GM12878 (cell line): ENCODE measurements around the gene RGS11. TPM values are rescaled to one million over a fixed set of nuclear protein-coding genes. Genes with fewer than 3 reads are reported as not detected.

Source experiments
- ATAC-seq: fragments of 200-7000 bp; cut with Tn5 transposase; 3 replicates; pipeline ENCODE4 v1.9.1; 2020; ENCODE audit warnings: mild to moderate bottlenecking, moderate library complexity
- BruUV-seq: library from RNA; stranded (reverse); fragments of 400-500 nt; replicated peaks from 2 replicates; lab custom pipeline; 2021; lab: Mats Ljungman, UMichigan
- CTCF ChIA-PET: fragments of 300-600 bp; sonication (Branson Sonifier 250); formaldehyde crosslinking; extraction: SDS; loops from one replicate; lab custom pipeline; 2021; ENCODE audit warnings: inconsistent platforms; lab: Yijun Ruan, JAX
- POLR2A ChIA-PET: fragments of 350-600 bp; formaldehyde crosslinking; extraction: SDS; loops from one replicate; lab custom pipeline; 2021; ENCODE audit warnings: inconsistent platforms; lab: Charles Lee
- RAD21 ChIA-PET: fragments of 300-600 bp; sonication (Branson Sonifier 250); formaldehyde crosslinking; loops from one replicate; lab custom pipeline; 2023; ENCODE audit warnings: antibody characterized with exemption; ENCODE audit not compliant: unreplicated experiment; lab: Charles Lee
- SMC1A ChIA-PET: fragments of 300-600 bp; sonication (Branson Sonifier 250); formaldehyde crosslinking; loops from one replicate; lab custom pipeline; 2023; ENCODE audit not compliant: unreplicated experiment, uncharacterized antibody; lab: Charles Lee
- DNase-seq: peaks from one replicate; pipeline ENCODE4 v3.0.0-alpha.2; 2011; ENCODE audit warnings: low read depth, low spot score
- FAIRE-seq: peaks from 3 replicates; lab custom pipeline; 2011; peaks lifted over from hg19 to GRCh38; lab: Jason Lieb, UNC
- H2AFZ ChIP-seq: 2 replicates; pipeline ENCODE4 v1.6.0; 2011; ENCODE audit warnings: low read depth, low read length, control low read depth; ENCODE audit not compliant: control insufficient read depth
- H3K27ac ChIP-seq: 2 replicates; pipeline ENCODE4 v1.5.1; 2011; ENCODE audit warnings: control low read depth; ENCODE audit not compliant: control insufficient read depth, insufficient read depth
- H3K27me3 ChIP-seq, 2 experiments: replicated peaks in 1 of 2; 2 replicates each; pipeline versions ENCODE4 v1.6.0 to v1.6.1; 2011; ENCODE audit warnings: low read length in 1 of 2; ENCODE audit not compliant: control insufficient read depth in 2 of 2, insufficient read depth in 2 of 2
- H3K36me3 ChIP-seq, 2 experiments: 2 replicates each; pipeline ENCODE4 v1.5.1; 2011; ENCODE audit warnings: low read length in 1 of 2; ENCODE audit not compliant: control insufficient read depth in 2 of 2, insufficient read depth in 2 of 2
- H3K4me1 ChIP-seq: 2 replicates; pipeline ENCODE4 v1.6.1; 2011; ENCODE audit warnings: mild to moderate bottlenecking, low read length, moderate library complexity, mixed read lengths; ENCODE audit not compliant: control insufficient read depth, insufficient read depth
- H3K4me2 ChIP-seq: 2 replicates; pipeline ENCODE4 v1.6.0; 2011; ENCODE audit warnings: control low read depth; ENCODE audit not compliant: control insufficient read depth, insufficient read depth
- H3K4me3 ChIP-seq: fragments of 200-600 bp; sonication (generic); 2 replicates; pipeline ENCODE4 v1.5.1; 2016
- H3K79me2 ChIP-seq: 2 replicates; pipeline ENCODE4 v1.6.0; 2011; ENCODE audit warnings: low read length; ENCODE audit not compliant: control insufficient read depth, insufficient read depth
- H3K9ac ChIP-seq: 2 replicates; pipeline ENCODE4 v1.8.0; 2011; ENCODE audit warnings: low read length, control low read depth, mixed read lengths; ENCODE audit not compliant: control insufficient read depth, insufficient read depth
- H3K9me3 ChIP-seq: replicated peaks from 3 replicates; pipeline ENCODE4 v1.5.1; 2011; ENCODE audit warnings: mild to moderate bottlenecking, low read length; ENCODE audit not compliant: control insufficient read depth, insufficient read depth
- H4K20me1 ChIP-seq: 2 replicates; pipeline ENCODE4 v1.6.0; 2011; ENCODE audit not compliant: control insufficient read depth, insufficient read depth
- ATF2 ChIP-seq: IDR thresholded peaks from 2 replicates; pipeline ENCODE4 v1.6.1; 2012; ENCODE audit warnings: low read length, inconsistent platforms
- BACH1 ChIP-seq: fragments of 450-650 bp; IDR thresholded peaks from 2 replicates; pipeline ENCODE4 v1.6.1; 2017; ENCODE audit warnings: mild to moderate bottlenecking, borderline replicate concordance
- BRCA1 ChIP-seq: IDR thresholded peaks from 2 replicates; pipeline ENCODE4 v1.6.1; 2011; ENCODE audit warnings: low read depth, low read length, improper control_type of control experiment
- HCFC1 ChIP-seq: fragments of 150-350 bp; IDR thresholded peaks from 2 replicates; pipeline ENCODE4 v1.6.1; 2014; ENCODE audit warnings: low read length
- MAX ChIP-seq: IDR thresholded peaks from 2 replicates; pipeline ENCODE4 v1.6.1; 2012; ENCODE audit warnings: low read depth, low read length, improper control_type of control experiment
- MXI1 ChIP-seq: fragments of 150-350 bp; IDR thresholded peaks from 2 replicates; pipeline ENCODE4 v1.6.1; 2011; ENCODE audit warnings: low read depth, mild to moderate bottlenecking, inconsistent platforms, low read length, improper control_type of control experiment
- PAX8 ChIP-seq: fragments of 450-650 bp; IDR thresholded peaks from 2 replicates; pipeline ENCODE4 v1.6.1; 2017; ENCODE audit warnings: mild to moderate bottlenecking, moderate library complexity
- PKNOX1 ChIP-seq: fragments of 450-650 bp; IDR thresholded peaks from 2 replicates; pipeline ENCODE4 v1.6.1; 2016; ENCODE audit warnings: mild to moderate bottlenecking
- POU2F2 ChIP-seq: IDR thresholded peaks from 3 replicates; pipeline ENCODE4 v1.6.1; 2011; ENCODE audit warnings: low read depth, mild to moderate bottlenecking, low read length, borderline replicate concordance
- RB1 ChIP-seq: fragments of 450-650 bp; formaldehyde crosslinking; IDR thresholded peaks from 2 replicates; pipeline ENCODE4 v1.6.1; 2017; ENCODE audit warnings: mild to moderate bottlenecking, borderline replicate concordance
- SIX5 ChIP-seq: IDR thresholded peaks from 2 replicates; pipeline ENCODE4 v1.6.1; 2011; ENCODE audit warnings: mild to moderate bottlenecking, low read depth, low read length, moderate library complexity; ENCODE audit not compliant: severe bottlenecking
- SREBF1 ChIP-seq: IDR thresholded peaks from 2 replicates; pipeline ENCODE4 v1.6.1; 2012; ENCODE audit warnings: mild to moderate bottlenecking, low read length
- ZNF622 ChIP-seq: fragments of 450-650 bp; IDR thresholded peaks from 2 replicates; pipeline ENCODE4 v1.6.1; 2017; ENCODE audit warnings: mild to moderate bottlenecking, inconsistent platforms
- whole genome bisulfite sequencing: methylation state at CpG from one replicate; pipeline ENCODE4 v1.1.6; 2016; ENCODE audit warnings: low lambda C conversion rate; ENCODE audit not compliant: insufficient replicate concordance, insufficient coverage; ENCODE audit errors: missing lambda C conversion rate; 5-methylcytosine and 5-hydroxymethylcytosine counted together
- in situ Hi-C: fragments of 300-500 bp; cut with MboI; formaldehyde crosslinking; loops from 9 replicates; pipeline ENCODE4 v1.14.3; 2018; ENCODE audit warnings: mixed read lengths
- intact Hi-C: fragments of 100-400 bp; cut with micrococcal nuclease; formaldehyde crosslinking; loops from one replicate; pipeline ENCODE4 v1.14.2; 2022; ENCODE audit not compliant: unreplicated experiment
- polyA plus RNA-seq, 11 experiments: library from polyadenylated mRNA; depleted of rRNA in 4 of 11; unstranded in 6 of 11; stranded (reverse) in 5 of 11; fragments of >200 nt; fragmentation: Nextera tagmentation in 4 of 11; fragmentation: Illumina TruSeq in 1 of 11; extraction: Ambion mirVana in 4 of 11; extraction: Trizol in 1 of 11; gene quantifications; 1 replicate in 1 of 11; 2 replicates in 10 of 11; pipeline versions ENCODE4 v1.2.1 to v1.2.3, GENCODE V29; 2011 to 2016; ENCODE audit warnings: inconsistent platforms in 2 of 11, missing spikeins in 2 of 11, low read depth in 1 of 11
- total RNA-seq, 4 experiments: library from RNA; depleted of rRNA in 3 of 4; stranded (reverse); fragments of >200 nt in 3 of 4; fragmentation: Illumina TruSeq in 1 of 4; extraction: Trizol in 1 of 4; gene quantifications; 2 replicates each; pipeline versions ENCODE4 v1.2.1 to v1.2.3, GENCODE V29; 2013 to 2021

Gene RGS11
- total and polyA plus RNA-seq, 10 of the 15 experiments (the other 5 are each of a cell fraction or from before 2014, with no cell fraction given): 0.04 TPM; not detected in 9

GRCh38 chr16:254461-254860 lies 21.3 kb downstream of the RGS11 start:
- no peak for DNase-seq
- 95% methylated on average over 25 of the region's 25 CpGs for WGBS
- H3K4me3 ChIP-seq: no peak overlapping the region
- intact Hi-C loops (no loop called here), in situ Hi-C loops (no loop called here)
- peaks cover 0 to 4% of the 10 kb centered on the region in 2 experiments; a peak in 2 of 4 replicates for H3K36me3 ChIP-seq
- RAD21 ChIA-PET: interaction anchor here (2.4 kb wide), 1 partner anchor 19 kb away, joined by 13 read pairs; the partner anchor contains the start of gene FAM234A
- no peak for ATAC-seq
- BruUV-seq: no TSS peak
- TF ChIP-seq MAX (no peak), POU2F2 (no peak), MXI1 (no peak), ATF2 (no peak), HCFC1 (no peak), RB1 (no peak), PAX8 (no peak), BACH1 (no peak), SREBF1 (no peak), PKNOX1 (no peak), SIX5 (no peak), BRCA1 (no peak), ZNF622 (no peak)
- H3K4me1 ChIP-seq: peaks cover 4% of the 10 kb centered on the region; the same call in 1 of the 2 replicates
- no peaks in the 10 kb centered on the region for H3K79me2 ChIP-seq
- POLR2A ChIA-PET: interaction anchor here (0.8 to 3.7 kb wide), 2 partner anchors 18 to 25 kb away, joined by 3 to 26 read pairs; partner anchors contain the start of gene FAM234A
- no peaks in the 10 kb centered on the region for H3K27me3 ChIP-seq
- no peak overlapping the region for H3K4me2 ChIP-seq
- no peak for FAIRE-seq
- no peak overlapping the region for H3K27ac ChIP-seq
- H4K20me1 ChIP-seq: no peaks in the 10 kb centered on the region
- SMC1A ChIA-PET: interaction anchor here (1.0 to 1.3 kb wide), 2 partner anchors 15 to 19 kb away, joined by 3 to 4 read pairs; partner anchors contain the start of gene FAM234A
- H3K9ac ChIP-seq: no peak overlapping the region
- no peak overlapping the region for H2AFZ ChIP-seq
- H3K9me3 ChIP-seq: no peaks in the 10 kb centered on the region
- CTCF ChIA-PET: no interaction called here
